H54 (cell line): ENCODE results near the gene STAC3.

Experiments
- DNase-seq: peaks from one replicate; pipeline ENCODE4 v3.0.0; 2011; ENCODE audit warnings: low spot score, mixed read lengths; ENCODE audit not compliant: insufficient read length
- FAIRE-seq: peaks from 3 replicates; lab custom pipeline; 2011; peaks lifted over from hg19 to GRCh38; lab: Jason Lieb, UNC
- POLR2A ChIP-seq: IDR thresholded peaks from 2 replicates; pipeline ENCODE4 v1.6.1; 2011; ENCODE audit warnings: low read depth, mild to moderate bottlenecking, low read length

STAC3 gene

DNA sequence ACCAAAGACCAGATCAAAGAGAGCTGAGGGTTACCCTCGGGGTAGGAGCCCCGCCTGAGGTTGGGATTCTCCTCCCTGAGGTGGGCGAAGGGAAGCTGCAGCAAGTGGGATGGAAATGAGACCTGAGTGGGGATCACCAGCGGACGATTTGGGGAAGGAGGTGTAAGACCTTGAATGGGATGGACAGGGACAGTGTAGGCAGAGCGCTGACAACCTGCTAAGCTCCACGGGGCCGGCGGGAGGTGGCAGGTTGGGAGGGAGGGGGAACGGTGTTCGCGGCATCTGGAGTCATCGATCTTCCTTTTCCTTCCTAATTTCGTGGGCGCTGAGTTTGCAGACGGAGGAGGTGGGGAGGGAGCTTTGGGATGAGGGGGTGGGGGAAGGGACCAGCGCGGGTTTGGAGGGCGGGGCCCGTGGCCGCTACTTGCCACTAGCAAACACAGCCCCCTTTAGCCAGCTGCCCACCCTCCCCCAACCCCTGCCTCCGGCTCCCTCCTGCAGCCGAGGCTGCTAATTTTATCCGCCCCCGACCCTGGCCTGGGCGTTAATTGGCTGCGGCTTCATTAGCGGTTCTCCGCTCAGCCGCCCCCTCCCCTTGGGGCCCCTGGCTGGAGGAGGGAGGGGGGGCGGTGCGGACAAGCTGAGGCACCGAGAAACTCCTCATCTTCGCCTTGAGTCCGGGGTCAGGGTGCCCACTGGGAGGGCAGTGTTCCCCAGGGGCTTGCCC, 24.2 kb downstream of the STAC3 start:
- FAIRE-seq (no peak), DNase-seq (no peak)
- no peak for TF ChIP-seq POLR2A

- no peak for FAIRE-seq
- DNase-seq = no peak
- TF ChIP-seq POLR2A = no peak
These were observed 25.2 kb downstream of the STAC3 start for GRCh38 chr12:57225680-57226210.

DNA sequence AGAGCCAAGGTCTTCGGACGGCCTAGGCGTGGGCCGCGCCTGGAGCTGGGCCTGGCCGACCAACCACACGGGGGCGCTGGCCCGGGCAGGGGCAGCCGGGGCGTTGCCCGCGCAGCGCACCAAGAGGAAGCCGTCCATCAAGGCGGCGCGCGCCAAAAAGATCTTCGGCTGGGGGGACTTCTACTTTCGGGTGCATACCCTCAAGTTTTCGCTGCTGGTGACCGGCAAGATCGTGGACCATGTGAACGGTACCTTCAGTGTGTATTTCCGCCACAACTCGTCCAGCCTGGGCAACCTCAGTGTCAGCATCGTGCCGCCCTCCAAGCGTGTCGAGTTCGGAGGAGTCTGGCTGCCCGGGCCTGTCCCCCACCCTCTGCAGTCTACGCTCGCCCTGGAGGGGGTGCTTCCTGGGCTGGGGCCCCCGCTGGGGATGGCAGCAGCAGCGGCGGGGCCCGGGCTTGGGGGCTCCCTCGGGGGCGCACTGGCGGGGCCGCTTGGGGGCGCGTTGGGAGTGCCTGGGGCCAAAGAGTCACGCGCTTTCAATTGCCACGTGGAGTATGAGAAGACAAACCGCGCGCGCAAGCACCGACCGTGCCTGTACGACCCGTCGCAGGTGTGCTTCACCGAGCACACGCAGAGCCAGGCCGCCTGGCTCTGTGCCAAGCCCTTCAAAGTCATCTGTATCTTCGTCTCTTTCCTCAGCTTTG, 25.9 kb downstream of the STAC3 start:
- FAIRE-seq (no peak), DNase-seq (no peak)
- no peak for TF ChIP-seq POLR2A

GRCh38 chr12:57224278-57224972, 26.6 kb downstream of the STAC3 start:
- FAIRE-seq (no peak), DNase-seq (no peak)
- TF ChIP-seq POLR2A = no peak

DNA sequence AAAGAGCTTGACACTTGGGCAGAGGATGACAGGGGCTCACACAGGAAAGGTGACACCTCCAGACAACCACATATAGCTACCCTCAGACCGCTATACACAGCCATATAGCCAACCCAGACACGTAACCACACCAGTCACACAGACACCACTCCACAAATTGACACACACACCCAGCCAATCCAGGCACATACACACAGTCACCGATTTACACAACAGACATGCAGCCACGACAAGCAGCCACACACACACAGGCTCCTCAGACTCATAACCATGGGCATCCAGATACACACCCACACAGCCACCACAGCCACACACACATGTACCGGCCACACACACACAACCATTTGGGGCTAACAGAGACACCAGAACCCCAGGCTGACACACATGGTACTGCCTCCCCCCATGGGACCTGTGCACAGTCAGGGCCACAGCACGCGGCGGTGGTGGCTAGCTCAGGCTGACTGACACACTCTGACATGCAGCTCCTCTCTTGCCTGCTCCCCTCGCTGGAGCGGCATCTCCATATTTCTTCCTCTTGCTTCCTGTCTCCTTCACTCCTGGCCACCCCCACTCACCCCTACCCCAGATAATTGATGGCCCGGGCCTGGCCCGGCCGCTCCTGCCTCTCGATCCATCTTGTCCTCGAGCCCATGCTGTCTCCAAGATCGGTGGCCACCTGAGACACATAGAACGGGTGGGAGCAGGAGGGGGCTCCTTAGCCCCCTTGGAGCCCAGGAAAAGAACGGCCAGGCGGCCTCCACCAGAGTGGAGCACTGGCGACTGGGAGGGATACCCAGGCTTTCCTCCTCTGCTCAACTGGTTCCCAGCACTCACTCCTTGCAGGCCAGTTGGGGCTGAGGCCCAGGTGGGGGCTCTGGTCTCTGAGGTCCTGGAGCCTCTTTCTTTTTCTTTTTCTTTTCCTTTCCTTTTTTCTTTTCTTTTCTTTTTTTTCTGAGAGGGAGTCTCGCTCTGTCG, 27.5 kb downstream of the STAC3 start:
- FAIRE-seq = no peak
- TF ChIP-seq POLR2A = no peak
- no peak for DNase-seq

GRCh38 chr12:57222286-57223190, 28.4 kb downstream of the STAC3 start:
- DNase-seq (no peak), FAIRE-seq (no peak)
- TF ChIP-seq POLR2A = no peak

DNA sequence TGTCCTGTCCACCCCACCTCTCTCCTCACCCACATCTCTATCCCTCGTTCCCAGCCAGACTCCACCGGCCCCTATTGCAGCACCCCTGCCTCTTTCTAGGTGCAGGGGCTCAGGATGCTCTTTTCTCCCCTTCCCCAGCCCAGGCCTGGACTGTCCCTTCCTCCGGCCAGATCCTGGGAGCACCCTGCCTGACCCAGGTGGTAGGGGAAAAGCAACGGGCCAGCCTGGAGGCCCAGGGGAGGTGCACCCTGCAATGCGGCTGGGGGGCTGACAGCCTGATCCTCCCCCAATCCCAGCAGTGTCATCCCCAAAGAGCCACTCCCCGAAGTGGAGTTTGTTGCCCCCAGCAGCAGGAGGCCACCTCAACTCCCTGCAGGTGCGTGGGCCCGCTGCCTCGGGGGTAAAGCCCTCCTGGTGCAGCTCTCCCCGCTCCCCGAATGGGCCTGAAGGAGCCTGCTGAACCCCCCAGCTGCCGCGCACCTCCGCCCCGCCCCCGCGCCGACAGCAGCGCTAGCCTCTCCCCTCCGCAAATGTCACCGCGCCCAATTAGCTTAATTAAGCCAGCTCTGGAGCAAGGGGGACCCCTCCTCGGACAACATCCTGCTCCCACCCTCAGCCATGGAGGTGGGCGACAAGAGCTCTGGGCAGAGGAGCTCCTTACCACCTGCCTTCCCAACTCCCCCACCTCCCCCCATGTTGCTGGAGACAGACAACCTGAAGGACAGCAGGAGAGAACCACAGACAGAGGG, 29.6 kb downstream of the STAC3 start:
- no peak for FAIRE-seq
- no peak for DNase-seq
- TF ChIP-seq POLR2A = no peak

- TF ChIP-seq POLR2A = no peak
- DNase-seq (no peak), FAIRE-seq (no peak)
These were observed 30.2 kb downstream of the STAC3 start for GRCh38 chr12:57220770-57221168.

GRCh38 chr12:57219993-57220754, 30.8 kb downstream of the STAC3 start:
- no peak for DNase-seq
- FAIRE-seq = no peak
- TF ChIP-seq POLR2A = no peak

GRCh38 chr12:57219205-57219992, 31.6 kb downstream of the STAC3 start:
- DNase-seq = no peak
- no peak for TF ChIP-seq POLR2A
- no peak for FAIRE-seq
